Endodermal cell (in vitro differentiated cells): Measurements from ENCODE around the gene NEK4. TPM values are rescaled to one million over a fixed set of nuclear protein-coding genes. Genes with fewer than 3 reads are reported as not detected.

ENCODE experiments used
- DNase-seq: peaks from one replicate; pipeline ENCODE4 v3.0.0-alpha.2; 2017
- H3K27ac ChIP-seq: 2 replicates; pipeline ENCODE4 v1.5.1; 2013; ENCODE audit warnings: mild to moderate bottlenecking, low read depth, low read length, moderate library complexity
- H3K27me3 ChIP-seq: 2 replicates; pipeline ENCODE4 v1.6.1; 2013; ENCODE audit warnings: mild to moderate bottlenecking, low read length, moderate library complexity; ENCODE audit not compliant: insufficient read depth, control insufficient read depth, poor library complexity, severe bottlenecking
- H3K36me3 ChIP-seq: 2 replicates; pipeline ENCODE4 v1.7.0; 2013; ENCODE audit warnings: mild to moderate bottlenecking, low read length, moderate library complexity; ENCODE audit not compliant: control insufficient read depth, insufficient read depth
- H3K4me1 ChIP-seq: one replicate; pipeline ENCODE4 v1.7.0; 2013; ENCODE audit warnings: low read length; ENCODE audit not compliant: control insufficient read depth, insufficient read depth
- H3K4me3 ChIP-seq: 2 replicates; pipeline ENCODE4 v1.5.1; 2013; ENCODE audit warnings: mild to moderate bottlenecking, low read length, moderate library complexity
- H3K9ac ChIP-seq: 2 replicates; pipeline ENCODE4 v1.6.1; 2013; ENCODE audit warnings: mild to moderate bottlenecking, low read length, moderate library complexity; ENCODE audit not compliant: poor library complexity, severe bottlenecking; ENCODE audit errors: extremely low read depth
- H3K9me3 ChIP-seq: 2 replicates; pipeline ENCODE4 v1.6.1; 2013; ENCODE audit warnings: mild to moderate bottlenecking, low read length, moderate library complexity; ENCODE audit not compliant: control insufficient read depth
- H3K27ac Mint-ChIP-seq: 2 replicates; pipeline ENCODE4 v1.8.0; 2020; ENCODE audit warnings: mixed read lengths
- H3K27me3 Mint-ChIP-seq: 2 replicates; pipeline ENCODE4 v1.8.0; 2021; ENCODE audit warnings: mild to moderate bottlenecking, mixed read lengths; ENCODE audit not compliant: insufficient read depth
- H3K36me3 Mint-ChIP-seq: 2 replicates; pipeline ENCODE4 v1.8.0; 2020; ENCODE audit warnings: low read depth, mixed read lengths
- H3K4me1 Mint-ChIP-seq: 2 replicates; pipeline ENCODE4 v1.8.0; 2020; ENCODE audit warnings: mixed read lengths
- H3K4me3 Mint-ChIP-seq: 2 replicates; pipeline ENCODE4 v1.8.0; 2020; ENCODE audit warnings: mild to moderate bottlenecking, moderate library complexity, mixed read lengths
- H3K9me3 Mint-ChIP-seq: 2 replicates; pipeline ENCODE4 v1.8.0; 2020; ENCODE audit warnings: mild to moderate bottlenecking, mixed read lengths
- WGBS, 2 experiments: methylation state at CpG; one replicate each; pipeline versions ENCODE4 v1.1.5 to v1.1.7; 2013; ENCODE audit warnings: missing lambda C conversion rate in 2 of 2, mixed read lengths in 1 of 2; ENCODE audit not compliant: insufficient coverage in 1 of 2, insufficient read length in 1 of 2; 5-methylcytosine and 5-hydroxymethylcytosine counted together
- total RNA-seq, 2 donors: library from RNA; stranded (reverse); fragmentation: NEBNext Ultra II Directional in 1 of 2; extraction: Animal tissue kit (Norgen Biotek cat#: 25700) in 1 of 2; gene quantifications; 2 replicates in 1 of 2; 3 replicates in 1 of 2; pipeline ENCODE4 v1.2.1, GENCODE V29; 2021
- TF ChIP-seq, protein P1 (sequence below): fragments of 200-600 bp; sonication (generic); conservative IDR thresholded peaks from 2 replicates; pipeline ENCODE4 v1.5.0; 2021; ENCODE audit warnings: antibody characterized with exemption, mild to moderate bottlenecking

NEK4 gene
- total RNA-seq, 2 donors from 2014 or later: 44.2 to 49.5 TPM

DNA sequence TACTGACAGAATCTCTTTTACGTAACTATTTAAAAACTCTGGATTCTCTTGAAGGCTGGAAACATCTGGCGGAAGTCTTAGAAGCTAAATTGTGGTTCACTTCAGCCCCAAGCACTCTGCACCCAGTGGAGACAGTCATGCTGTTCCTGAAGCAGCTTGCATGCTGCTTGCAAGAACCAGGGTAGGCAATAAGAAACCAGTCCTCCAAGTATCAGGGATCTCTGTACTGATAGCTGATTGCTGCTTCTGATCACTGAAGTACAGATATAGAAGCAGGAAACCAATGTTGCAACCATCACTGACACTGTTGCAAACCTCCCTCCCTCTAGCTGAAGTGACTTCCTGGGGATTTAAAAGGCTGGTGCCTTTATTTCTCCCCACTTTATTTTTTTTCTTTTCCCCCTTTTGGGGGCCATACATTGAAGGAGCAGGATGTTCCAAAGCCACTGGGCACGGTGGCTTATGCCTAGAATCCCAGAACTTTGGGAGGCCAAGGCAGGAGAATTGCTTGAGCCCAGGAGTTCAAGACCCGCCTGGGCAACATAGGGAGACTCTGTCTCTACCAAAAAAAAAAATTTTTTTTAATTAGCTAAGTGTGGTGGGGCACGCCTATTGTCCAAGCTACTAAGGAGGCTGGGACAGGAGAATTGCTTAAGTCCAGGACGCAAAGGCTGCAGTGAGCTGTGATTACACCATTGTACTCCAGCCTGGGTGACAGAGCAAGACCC is 49.6 kb downstream of the NEK4 start:
- no peaks in the 10 kb centered on the region for H3K4me1 Mint-ChIP-seq
- 93 to 96% methylated on average over 5 to 6 of the region's 6 CpGs for WGBS, 2 experiments

DNA sequence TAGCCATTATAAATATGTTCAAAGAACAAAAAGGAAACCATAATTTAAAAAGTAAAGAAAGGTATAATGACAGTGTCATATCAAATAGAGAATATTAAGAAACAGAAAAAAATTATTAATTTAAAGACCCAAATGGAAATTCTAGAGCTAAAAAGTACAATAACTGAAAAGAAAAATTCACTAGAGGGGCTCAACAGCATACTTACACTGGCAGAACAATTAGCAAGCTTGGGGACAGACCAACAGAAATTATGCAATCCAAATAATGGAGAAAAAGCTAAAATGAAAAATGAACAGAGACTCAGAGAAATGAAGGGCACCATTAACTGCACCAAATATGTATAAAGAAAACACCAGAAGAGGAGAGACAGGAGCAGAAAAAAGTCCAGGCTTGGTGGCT is 51.1 kb downstream of the NEK4 start:
- DNase-seq: no peak
- no peak overlapping the region for H3K27ac Mint-ChIP-seq
- Histone ChIP-seq H3K9ac (no peak overlapping the region), H3K27ac (no peak overlapping the region), H3K9me3 (peaks cover 6% of the 10 kb centered on the region), H3K36me3 (peaks cover 32% of the 10 kb centered on the region), H3K4me3 (no peak overlapping the region), H3K27me3 (no peaks in the 10 kb centered on the region), H3K4me1 (no peaks in the 10 kb centered on the region)
- no peak overlapping the region for H3K4me3 Mint-ChIP-seq
- no peaks in the 10 kb centered on the region for H3K4me1 Mint-ChIP-seq
- peaks cover 44% of the 10 kb centered on the region for H3K36me3 Mint-ChIP-seq
- H3K9me3 Mint-ChIP-seq: peaks cover 1% of the 10 kb centered on the region
- TF ChIP-seq, protein P1, sequence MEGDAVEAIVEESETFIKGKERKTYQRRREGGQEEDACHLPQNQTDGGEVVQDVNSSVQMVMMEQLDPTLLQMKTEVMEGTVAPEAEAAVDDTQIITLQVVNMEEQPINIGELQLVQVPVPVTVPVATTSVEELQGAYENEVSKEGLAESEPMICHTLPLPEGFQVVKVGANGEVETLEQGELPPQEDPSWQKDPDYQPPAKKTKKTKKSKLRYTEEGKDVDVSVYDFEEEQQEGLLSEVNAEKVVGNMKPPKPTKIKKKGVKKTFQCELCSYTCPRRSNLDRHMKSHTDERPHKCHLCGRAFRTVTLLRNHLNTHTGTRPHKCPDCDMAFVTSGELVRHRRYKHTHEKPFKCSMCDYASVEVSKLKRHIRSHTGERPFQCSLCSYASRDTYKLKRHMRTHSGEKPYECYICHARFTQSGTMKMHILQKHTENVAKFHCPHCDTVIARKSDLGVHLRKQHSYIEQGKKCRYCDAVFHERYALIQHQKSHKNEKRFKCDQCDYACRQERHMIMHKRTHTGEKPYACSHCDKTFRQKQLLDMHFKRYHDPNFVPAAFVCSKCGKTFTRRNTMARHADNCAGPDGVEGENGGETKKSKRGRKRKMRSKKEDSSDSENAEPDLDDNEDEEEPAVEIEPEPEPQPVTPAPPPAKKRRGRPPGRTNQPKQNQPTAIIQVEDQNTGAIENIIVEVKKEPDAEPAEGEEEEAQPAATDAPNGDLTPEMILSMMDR: no peak
- H3K27me3 Mint-ChIP-seq: no peaks in the 10 kb centered on the region

More for the DNA sequence above, 49.6 kb downstream of the NEK4 start:
- H3K9ac ChIP-seq: no peak overlapping the region
- peaks cover 5% of the 10 kb centered on the region for H3K9me3 Mint-ChIP-seq
- TF ChIP-seq, protein P1: no peak
- H3K27ac ChIP-seq: no peak overlapping the region
- H3K36me3 ChIP-seq: peaks cover 28% of the 10 kb centered on the region
- H3K9me3 ChIP-seq: peaks cover 6% of the 10 kb centered on the region
- no peak overlapping the region for H3K4me3 Mint-ChIP-seq
- peaks cover 52% of the 10 kb centered on the region for H3K36me3 Mint-ChIP-seq
- H3K4me3 ChIP-seq: no peak overlapping the region
- no peaks in the 10 kb centered on the region for H3K27me3 Mint-ChIP-seq
- H3K27ac Mint-ChIP-seq: peak overlapping the region; percentile 37
- DNase-seq: peak; percentile 19
- no peaks in the 10 kb centered on the region for H3K27me3 ChIP-seq
- no peaks in the 10 kb centered on the region for H3K4me1 ChIP-seq

DNA sequence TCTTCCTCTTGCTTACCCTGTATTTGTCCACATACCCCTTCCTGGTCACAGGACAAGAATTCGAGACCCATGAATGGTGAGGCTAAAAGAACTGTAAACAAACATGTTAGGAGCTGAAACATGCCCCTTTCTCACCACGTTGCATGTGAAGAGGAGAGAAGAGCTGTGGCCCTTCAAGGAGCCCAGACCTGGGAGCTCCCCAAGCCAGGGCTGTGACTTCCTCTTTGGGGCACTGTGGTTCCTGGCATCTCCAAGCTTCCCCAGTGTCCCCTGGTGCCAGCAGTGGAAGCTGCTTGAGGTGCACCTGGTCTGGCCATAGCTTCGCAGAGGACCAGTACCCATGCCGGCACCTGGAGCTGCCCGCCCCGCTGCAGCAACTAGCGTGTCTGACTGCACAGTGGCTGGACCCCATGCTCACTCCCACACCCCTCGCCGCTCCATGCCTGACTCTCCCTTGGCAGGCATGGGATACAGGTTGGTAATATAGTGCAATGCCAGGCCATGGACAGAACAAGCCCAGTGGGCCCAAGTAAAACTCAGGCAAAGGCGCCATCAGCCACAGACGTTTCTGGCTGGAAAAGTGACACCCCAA is 54.9 kb downstream of the NEK4 start:
- no peaks in the 10 kb centered on the region for H3K27me3 ChIP-seq
- peaks cover 6% of the 10 kb centered on the region for H3K9me3 ChIP-seq
- Mint-ChIP-seq H3K4me1 (no peaks in the 10 kb centered on the region), H3K4me3 (no peak overlapping the region), H3K27ac (no peak overlapping the region), H3K27me3 (no peaks in the 10 kb centered on the region), H3K9me3 (peaks cover 1% of the 10 kb centered on the region), H3K36me3 (peaks cover 37% of the 10 kb centered on the region)
- no peak overlapping the region for H3K4me3 ChIP-seq
- no peak overlapping the region for H3K27ac ChIP-seq
- H3K4me1 ChIP-seq: no peaks in the 10 kb centered on the region
- no peak overlapping the region for H3K9ac ChIP-seq
- peak; percentile 35 for DNase-seq
- peaks cover 38% of the 10 kb centered on the region for H3K36me3 ChIP-seq
- TF ChIP-seq, protein P1: no peak
- 94 to 97% methylated on average over 10 to 11 of the region's 11 CpGs for WGBS, 2 experiments
